ENCODE data around the gene ADAMTS2. TPM values are rescaled to one million over a fixed set of nuclear protein-coding genes. Genes with fewer than 3 reads are reported as not detected.

ADAMTS2 gene
- total and polyA plus RNA-seq, 4 donors = 4.8 to 49.8 (median 32.0) TPM

DNA sequence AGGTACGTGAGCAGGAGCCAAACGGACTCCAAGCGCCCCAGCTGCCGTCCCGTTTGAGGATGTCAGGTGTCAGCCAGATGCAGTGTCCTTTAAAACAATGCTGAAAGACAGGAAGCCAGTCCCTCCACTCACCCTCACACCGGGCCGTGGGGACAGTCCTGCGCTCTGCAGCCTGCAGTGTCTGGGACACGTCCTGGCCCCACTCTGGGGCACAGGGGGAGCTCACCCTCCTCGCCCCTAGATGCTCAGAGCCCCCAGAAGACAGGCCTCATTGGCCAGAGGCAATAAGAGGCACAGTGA lies 205.4 kb downstream of the ADAMTS2 start:
- intact Hi-C loops (cut with DNase I) = no loop called here

DNA sequence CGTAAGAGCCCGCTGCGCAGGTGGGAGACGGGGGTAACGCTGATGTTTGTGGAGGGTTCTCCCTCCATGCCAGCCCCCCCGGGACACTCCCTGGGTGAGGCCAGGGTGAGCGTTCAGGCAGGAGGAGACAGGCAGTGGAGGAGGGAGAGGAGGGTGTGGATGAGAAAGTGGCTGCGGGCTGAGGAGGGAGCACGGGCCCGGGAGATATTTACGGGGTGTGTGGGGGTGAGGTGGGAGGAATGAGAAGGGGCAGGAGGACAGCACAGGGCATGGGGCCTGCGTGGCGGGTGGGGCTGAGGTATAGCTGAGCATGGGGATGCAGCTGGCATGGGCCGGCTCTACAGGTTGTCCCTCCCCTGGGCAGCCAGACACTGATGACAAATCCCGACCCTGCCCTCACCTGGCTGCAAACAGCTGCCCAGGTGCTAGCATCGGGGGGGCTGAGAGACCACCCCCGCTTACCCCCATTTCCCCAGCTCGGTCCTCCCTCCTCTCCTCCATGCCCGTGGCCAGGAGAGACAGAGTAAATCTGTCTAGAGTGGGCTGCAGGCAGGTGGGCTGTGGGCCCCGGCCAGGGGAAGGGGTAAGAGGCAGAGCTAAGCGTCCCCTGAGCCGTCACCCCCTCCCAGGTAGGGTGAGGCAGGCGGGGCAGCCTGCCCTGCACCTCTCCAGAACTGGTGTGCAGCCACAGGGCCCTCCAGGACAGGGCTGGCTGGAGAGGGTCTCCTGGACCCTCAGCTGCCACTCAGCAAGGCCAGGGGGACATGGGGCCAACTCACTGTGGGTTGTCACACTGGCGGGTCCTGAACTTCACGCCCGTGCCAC lies 205.9 kb downstream of the ADAMTS2 start:
- intact Hi-C loops (cut with DNase I) = no loop called here
- H3K4me3 ChIP-seq (ENCODE audit: low read length in 2 of 2) = no peak overlapping the region
- H3K27me3 ChIP-seq (ENCODE audit: control insufficient read depth in 1 of 2, insufficient read depth in 2 of 2, low read length in 1 of 2) = no peaks in the 10 kb centered on the region
- DNase-seq = peak; percentile 34 to 57
- H3K4me1 ChIP-seq (ENCODE audit: control insufficient read depth in 1 of 2, insufficient read depth in 2 of 2, low read length in 2 of 2) = no peaks in the 10 kb centered on the region
- no peaks in the 10 kb centered on the region for H3K9me3 ChIP-seq (ENCODE audit: control insufficient read depth, low read length)
- no peaks in the 10 kb centered on the region for H3K36me3 ChIP-seq (ENCODE audit: control insufficient read depth in 1 of 2, insufficient read depth in 2 of 2, low read length in 1 of 2)
- no peak for ATAC-seq (ENCODE audit: low FRiP score)
- WGBS, 2 donors = 84 to 87% methylated on average over 26 of the region's 26 CpGs
- no peak overlapping the region for H3K27ac ChIP-seq (ENCODE audit: low read depth in 1 of 2, low read length in 2 of 2)

More for the DNA sequence above, 205.4 kb downstream of the ADAMTS2 start:
- DNase-seq (peak; percentile 37 to 56), ATAC-seq (ENCODE audit: low FRiP score) (no peak)
- no peaks in the 10 kb centered on the region for H3K27me3 ChIP-seq (ENCODE audit: control insufficient read depth in 1 of 2, insufficient read depth in 2 of 2, low read length in 1 of 2)
- no peaks in the 10 kb centered on the region for H3K9me3 ChIP-seq (ENCODE audit: control insufficient read depth, low read length)
- H3K4me3 ChIP-seq (ENCODE audit: low read length in 2 of 2) = no peak overlapping the region
- no peaks in the 10 kb centered on the region for H3K36me3 ChIP-seq (ENCODE audit: control insufficient read depth in 1 of 2, insufficient read depth in 2 of 2, low read length in 1 of 2)
- H3K27ac ChIP-seq (ENCODE audit: low read depth in 1 of 2, low read length in 2 of 2) = no peak overlapping the region
- no peaks in the 10 kb centered on the region for H3K4me1 ChIP-seq (ENCODE audit: control insufficient read depth in 1 of 2, insufficient read depth in 2 of 2, low read length in 2 of 2)
- WGBS, 2 donors = 76% methylated on average over 10 of the region's 10 CpGs

DNA sequence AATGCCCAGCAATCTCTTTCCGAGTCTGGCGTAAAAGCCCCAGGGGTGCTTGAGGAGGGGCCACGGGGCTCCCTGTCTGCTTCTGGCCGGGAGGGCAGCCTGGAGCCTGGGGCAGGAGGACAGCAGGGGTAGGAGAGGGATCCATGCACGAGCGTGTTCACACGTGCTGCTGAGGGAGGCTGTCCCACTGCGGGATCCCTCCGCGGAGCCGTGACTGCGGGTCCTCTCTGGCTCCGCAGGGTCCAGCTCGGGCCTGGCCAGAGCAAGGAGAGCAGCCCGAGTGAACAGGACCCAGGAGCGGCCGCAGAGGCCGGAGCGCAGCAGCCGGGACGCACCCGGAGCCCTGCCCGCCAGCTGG lies 206.7 kb downstream of the ADAMTS2 start:
- DNase-seq = peak in 1 of 2 donors; percentile 48
- H3K27ac ChIP-seq (ENCODE audit: low read depth in 1 of 2, low read length in 2 of 2) = no peak overlapping the region
- no peaks in the 10 kb centered on the region for H3K4me1 ChIP-seq (ENCODE audit: control insufficient read depth in 1 of 2, insufficient read depth in 2 of 2, low read length in 2 of 2)
- no peaks in the 10 kb centered on the region for H3K36me3 ChIP-seq (ENCODE audit: control insufficient read depth in 1 of 2, insufficient read depth in 2 of 2, low read length in 1 of 2)
- WGBS, 2 donors = 78 to 79% methylated on average over 22 to 23 of the region's 23 CpGs
- intact Hi-C loops (cut with DNase I) = no loop called here
- no peaks in the 10 kb centered on the region for H3K27me3 ChIP-seq (ENCODE audit: control insufficient read depth in 1 of 2, insufficient read depth in 2 of 2, low read length in 1 of 2)
- H3K9me3 ChIP-seq (ENCODE audit: control insufficient read depth, low read length) = no peaks in the 10 kb centered on the region
- no peak for ATAC-seq (ENCODE audit: low FRiP score)
- no peak overlapping the region for H3K4me3 ChIP-seq (ENCODE audit: low read length in 2 of 2)

DNA sequence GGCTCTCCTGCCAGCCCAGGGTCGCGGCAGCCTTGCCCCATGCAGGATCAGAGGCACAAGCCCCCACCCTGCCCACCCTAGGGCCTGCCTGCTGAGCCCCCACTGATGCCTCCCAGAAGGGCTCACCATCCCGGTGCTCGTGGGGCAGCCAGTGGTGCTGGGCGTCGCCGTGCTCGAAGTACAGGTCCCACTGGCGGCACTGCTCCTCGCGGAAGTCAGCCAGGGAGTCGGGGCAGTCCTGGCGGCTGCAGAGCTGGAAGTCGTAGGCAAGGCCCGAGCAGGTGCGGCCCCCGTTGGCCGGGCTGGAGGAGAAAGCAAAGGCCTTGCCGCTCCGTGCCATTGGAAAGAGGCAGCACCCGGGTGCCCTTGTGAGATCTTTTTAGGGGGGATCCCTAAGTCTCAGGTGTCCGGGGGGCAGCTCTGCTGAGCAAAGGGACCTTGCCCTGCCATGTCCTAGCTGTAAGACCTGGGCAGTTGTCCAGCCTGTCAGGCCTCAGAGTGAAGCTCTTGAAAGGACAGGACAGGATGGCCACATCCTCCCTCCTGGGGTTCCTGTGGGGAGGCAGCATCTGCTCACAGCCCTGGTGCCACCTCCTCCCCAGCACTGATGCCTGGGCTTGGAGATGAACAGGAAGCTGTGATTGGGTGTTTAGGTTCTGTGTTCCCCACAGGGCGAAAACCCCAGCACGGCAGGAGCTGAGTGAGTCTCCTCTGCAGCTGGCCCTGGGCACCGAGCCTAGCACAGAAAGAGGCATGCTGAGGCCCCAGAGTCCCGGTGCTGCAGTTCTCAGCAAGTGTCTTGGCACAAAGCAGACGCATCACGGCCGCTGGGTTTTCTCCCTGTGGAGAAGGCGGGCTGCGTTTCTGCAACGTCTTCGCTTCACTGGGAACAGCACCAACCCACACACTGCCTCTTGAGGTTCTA lies 207.4 kb downstream of the ADAMTS2 start:
- Histone ChIP-seq H3K27me3 (ENCODE audit: control insufficient read depth in 1 of 2, insufficient read depth in 2 of 2, low read length in 1 of 2) (no peaks in the 10 kb centered on the region), H3K4me1 (ENCODE audit: control insufficient read depth in 1 of 2, insufficient read depth in 2 of 2, low read length in 2 of 2) (no peaks in the 10 kb centered on the region), H3K36me3 (ENCODE audit: control insufficient read depth in 1 of 2, insufficient read depth in 2 of 2, low read length in 1 of 2) (no peaks in the 10 kb centered on the region), H3K27ac (ENCODE audit: low read depth in 1 of 2, low read length in 2 of 2) (no peak overlapping the region), H3K9me3 (ENCODE audit: control insufficient read depth, low read length) (no peaks in the 10 kb centered on the region), H3K4me3 (ENCODE audit: low read length in 2 of 2) (no peak overlapping the region)
- peak; percentile 38 to 76 for DNase-seq
- ATAC-seq (ENCODE audit: low FRiP score) = no peak
- intact Hi-C loops (cut with DNase I) = no loop called here
- 83 to 84% methylated on average over 33 of the region's 33 CpGs for WGBS, 2 donors

DNA sequence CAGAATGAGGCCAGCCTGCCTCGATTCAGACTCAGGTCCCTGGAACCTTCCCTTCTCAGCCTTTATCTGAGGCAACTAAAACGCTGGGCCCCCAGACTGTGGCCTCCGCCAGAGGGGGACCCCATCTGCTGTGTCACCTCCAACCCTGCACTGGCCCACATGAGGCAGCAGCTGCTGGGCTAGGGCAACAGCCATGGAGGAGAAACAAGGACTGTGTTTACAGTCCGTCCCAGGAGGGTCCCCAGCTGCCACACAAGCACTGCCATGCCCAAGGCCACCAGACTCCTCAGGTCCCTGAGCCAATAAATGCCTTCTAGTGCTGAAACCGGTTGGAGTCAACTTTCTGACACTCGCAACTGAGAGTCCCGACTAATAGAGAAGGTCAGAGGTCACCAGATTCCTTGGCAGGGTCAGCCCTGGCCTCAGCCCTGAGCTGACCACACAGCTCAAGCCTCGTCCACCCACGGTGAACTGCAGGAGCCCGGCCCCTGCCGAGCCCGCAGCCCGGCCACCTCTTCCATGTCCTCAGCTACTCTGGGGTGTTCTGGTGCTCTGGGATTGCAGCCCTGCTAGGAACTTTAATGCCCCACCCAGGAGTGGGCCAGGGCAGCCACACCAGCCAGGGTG lies 208.1 kb downstream of the ADAMTS2 start:
- WGBS, 2 donors = 62 to 74% methylated on average over 13 of the region's 13 CpGs
- intact Hi-C loops (cut with DNase I) = no loop called here
- H3K36me3 ChIP-seq (ENCODE audit: control insufficient read depth in 1 of 2, insufficient read depth in 2 of 2, low read length in 1 of 2) = no peaks in the 10 kb centered on the region
- no peak overlapping the region for H3K4me3 ChIP-seq (ENCODE audit: low read length in 2 of 2)
- H3K27me3 ChIP-seq (ENCODE audit: control insufficient read depth in 1 of 2, insufficient read depth in 2 of 2, low read length in 1 of 2) = no peaks in the 10 kb centered on the region
- no peak overlapping the region for H3K27ac ChIP-seq (ENCODE audit: low read depth in 1 of 2, low read length in 2 of 2)
- H3K4me1 ChIP-seq (ENCODE audit: control insufficient read depth in 1 of 2, insufficient read depth in 2 of 2, low read length in 2 of 2) = no peaks in the 10 kb centered on the region
- ATAC-seq (ENCODE audit: low FRiP score) (no peak), DNase-seq (peak; percentile 24 to 66)
- H3K9me3 ChIP-seq (ENCODE audit: control insufficient read depth, low read length) = no peaks in the 10 kb centered on the region

DNA sequence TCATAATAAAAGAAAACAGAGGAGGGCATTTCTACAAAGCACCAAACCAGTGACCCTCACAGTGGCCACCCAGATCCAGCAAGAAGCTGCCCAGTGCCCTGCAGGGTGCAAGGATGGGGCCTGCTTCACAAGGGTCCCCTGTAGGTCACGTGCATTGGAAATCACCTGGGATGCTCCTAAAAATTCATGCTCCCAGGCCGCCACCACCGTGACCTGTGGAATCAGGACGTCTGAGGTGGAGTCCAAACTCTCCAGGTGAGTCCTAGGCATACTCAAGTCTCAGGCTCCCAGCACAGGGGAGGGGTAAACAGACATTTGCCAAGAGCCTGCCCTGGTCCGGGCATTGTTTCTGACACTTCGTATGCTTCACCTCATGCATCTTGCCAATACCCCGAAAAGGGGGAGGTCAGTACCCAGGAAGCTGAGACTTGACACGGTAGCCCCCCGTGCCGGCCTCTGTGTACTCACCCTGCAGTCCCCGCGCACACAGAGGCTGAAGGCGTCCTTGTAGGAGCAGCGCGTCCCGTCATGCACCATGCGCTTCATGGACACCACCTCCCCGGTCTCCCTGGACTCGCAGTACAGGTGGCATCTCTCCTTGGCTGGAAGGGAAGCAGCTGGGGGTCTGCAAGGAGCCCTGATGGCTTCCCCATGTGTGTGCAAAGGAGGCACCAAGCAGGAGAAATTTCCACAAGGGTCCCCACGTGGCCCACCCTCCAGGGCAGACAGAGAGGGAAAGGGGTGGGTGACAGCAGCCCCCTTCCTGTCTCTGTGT lies 209.6 kb downstream of the ADAMTS2 start:
- intact Hi-C loops (cut with DNase I) = no loop called here
- H3K4me1 ChIP-seq (ENCODE audit: control insufficient read depth in 1 of 2, insufficient read depth in 2 of 2, low read length in 2 of 2) = no peaks in the 10 kb centered on the region

DNA sequence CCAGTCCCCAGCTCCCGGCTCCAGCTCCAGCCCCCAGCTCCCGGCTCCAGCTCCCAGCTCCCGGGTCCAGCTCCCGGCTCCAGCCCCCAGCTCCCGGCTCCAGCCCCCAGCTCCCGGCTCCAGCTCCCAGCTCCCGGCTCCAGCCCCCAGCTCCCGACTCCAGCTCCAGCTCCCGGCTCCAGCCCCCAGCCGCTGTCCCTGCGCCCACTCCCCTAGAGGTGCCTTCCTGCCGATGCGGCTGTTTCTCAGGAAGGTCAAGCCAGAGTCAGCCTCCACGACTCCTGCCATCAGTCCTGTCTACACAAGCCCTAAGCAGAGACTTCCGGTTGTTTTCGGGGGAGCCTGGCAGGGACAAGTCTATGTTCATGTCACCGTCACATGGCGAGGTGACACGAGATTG lies 210.3 kb downstream of the ADAMTS2 start:
- intact Hi-C loops (cut with DNase I) = no loop called here
- H3K4me3 ChIP-seq (ENCODE audit: low read length in 2 of 2) = no peak overlapping the region
- no peaks in the 10 kb centered on the region for H3K9me3 ChIP-seq (ENCODE audit: control insufficient read depth, low read length)
- WGBS, 2 donors = 87 to 93% methylated on average over 17 to 19 of the region's 19 CpGs
- H3K4me1 ChIP-seq (ENCODE audit: control insufficient read depth in 1 of 2, insufficient read depth in 2 of 2, low read length in 2 of 2) = no peaks in the 10 kb centered on the region
- H3K36me3 ChIP-seq (ENCODE audit: control insufficient read depth in 1 of 2, insufficient read depth in 2 of 2, low read length in 1 of 2) = no peaks in the 10 kb centered on the region
- H3K27me3 ChIP-seq (ENCODE audit: control insufficient read depth in 1 of 2, insufficient read depth in 2 of 2, low read length in 1 of 2) = no peaks in the 10 kb centered on the region
- H3K27ac ChIP-seq (ENCODE audit: low read depth in 1 of 2, low read length in 2 of 2) = no peak overlapping the region
- ATAC-seq (ENCODE audit: low FRiP score) (no peak), DNase-seq (peak; percentile 10 to 65)

More for the DNA sequence above, 209.6 kb downstream of the ADAMTS2 start:
- no peak overlapping the region for H3K27ac ChIP-seq (ENCODE audit: low read depth in 1 of 2, low read length in 2 of 2)
- no peaks in the 10 kb centered on the region for H3K36me3 ChIP-seq (ENCODE audit: control insufficient read depth in 1 of 2, insufficient read depth in 2 of 2, low read length in 1 of 2)
- ATAC-seq (ENCODE audit: low FRiP score) = no peak
- WGBS, 2 donors = 89 to 92% methylated on average over 20 of the region's 20 CpGs
- no peak overlapping the region for H3K4me3 ChIP-seq (ENCODE audit: low read length in 2 of 2)
- peak in 1 of 2 donors; percentile 57 for DNase-seq
- H3K9me3 ChIP-seq (ENCODE audit: control insufficient read depth, low read length) = no peaks in the 10 kb centered on the region
- H3K27me3 ChIP-seq (ENCODE audit: control insufficient read depth in 1 of 2, insufficient read depth in 2 of 2, low read length in 1 of 2) = no peaks in the 10 kb centered on the region

DNA sequence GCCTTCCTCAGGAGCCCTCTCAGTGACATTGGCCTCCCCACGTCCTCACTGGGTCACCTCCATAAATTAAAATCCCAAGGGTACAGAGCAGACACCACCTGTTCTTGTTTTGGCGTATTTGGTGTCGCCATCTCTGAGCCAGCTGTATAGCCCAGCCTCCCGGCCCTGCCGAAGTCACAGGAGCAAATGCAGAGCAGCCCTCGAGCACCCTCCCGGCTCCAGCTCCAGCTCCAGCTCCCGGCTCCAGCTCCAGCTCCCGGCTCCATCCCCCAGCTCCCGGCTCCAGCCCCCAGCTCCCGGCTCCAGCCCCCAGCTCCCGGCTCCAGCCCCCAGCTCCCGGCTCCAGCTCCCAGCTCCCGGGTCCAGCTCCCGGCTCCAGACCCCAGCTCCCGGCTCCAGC lies 210.8 kb downstream of the ADAMTS2 start:
- intact Hi-C loops (cut with DNase I) = no loop called here
- no peaks in the 10 kb centered on the region for H3K9me3 ChIP-seq (ENCODE audit: control insufficient read depth, low read length)
- DNase-seq (peak; percentile 25 to 26), ATAC-seq (ENCODE audit: low FRiP score) (no peak)
- H3K4me1 ChIP-seq (ENCODE audit: control insufficient read depth in 1 of 2, insufficient read depth in 2 of 2, low read length in 2 of 2) = no peaks in the 10 kb centered on the region
- no peaks in the 10 kb centered on the region for H3K36me3 ChIP-seq (ENCODE audit: control insufficient read depth in 1 of 2, insufficient read depth in 2 of 2, low read length in 1 of 2)
- H3K27ac ChIP-seq (ENCODE audit: low read depth in 1 of 2, low read length in 2 of 2) = no peak overlapping the region
- 93 to 94% methylated on average over 16 of the region's 16 CpGs for WGBS, 2 donors
- no peaks in the 10 kb centered on the region for H3K27me3 ChIP-seq (ENCODE audit: control insufficient read depth in 1 of 2, insufficient read depth in 2 of 2, low read length in 1 of 2)
- no peak overlapping the region for H3K4me3 ChIP-seq (ENCODE audit: low read length in 2 of 2)
